Body of pancreas (tissue), 4 donors: ENCODE data around the gene CYP4F8. TPM values are rescaled to one million over a fixed set of nuclear protein-coding genes. Genes with fewer than 3 reads are reported as not detected.
A peak's percentile ranks its signal among the peaks of the same experiment; 100 is the strongest.

Experiments used
- ATAC-seq: fragments of 150-250 bp; one replicate; pipeline ENCODE4 v1.9.1; 2016
- DNase-seq, 4 donors: peaks; one replicate each; pipeline ENCODE4 v3.0.0-alpha.2; 2019
- H3K27ac ChIP-seq, 4 donors: fragments of 200-600 bp; sonication (generic); 1 replicate in 3 of 4; 2 replicates in 1 of 4; pipeline versions ENCODE4 v1.5.1 to v1.6.1; 2016 to 2019; ENCODE audit warnings: mild to moderate bottlenecking in 1 of 4, mixed read lengths in 1 of 4, moderate library complexity in 1 of 4
- H3K27me3 ChIP-seq, 2 donors: fragments of 200-600 bp; sonication (generic); one replicate each; pipeline ENCODE4 v1.6.0; 2016; ENCODE audit warnings: mild to moderate bottlenecking in 1 of 2
- H3K36me3 ChIP-seq, 2 donors: fragments of 200-600 bp; sonication (generic); replicated peaks in 1 of 2; 2 replicates each; pipeline ENCODE4 v1.5.1; 2016; ENCODE audit warnings: low read depth in 2 of 2; ENCODE audit not compliant: insufficient read depth in 1 of 2
- H3K4me1 ChIP-seq: fragments of 200-600 bp; sonication (generic); one replicate; pipeline ENCODE4 v1.6.0; 2016
- H3K4me3 ChIP-seq, 2 donors: fragments of 200-600 bp; sonication (generic); 1 replicate in 1 of 2; 2 replicates in 1 of 2; pipeline ENCODE4 v1.5.1; 2016 to 2019
- H3K9me3 ChIP-seq, 3 donors: fragments of 200-600 bp; sonication (generic); 1 replicate in 2 of 3; 2 replicates in 1 of 3; pipeline ENCODE4 v1.5.1; 2016
- CTCF ChIP-seq, 7 experiments: fragments of 450-650 bp in 4 of 7; fragments of 200-600 bp in 3 of 7; sonication (generic) in 3 of 7; IDR thresholded peaks; one replicate each; pipeline ENCODE4 v1.5.1; 2016 to 2019; ENCODE audit warnings: antibody characterized with exemption in 7 of 7
- POLR2A ChIP-seq, 3 donors: fragments of 450-650 bp; IDR thresholded peaks; one replicate each; pipeline ENCODE4 v1.6.1; 2016; ENCODE audit warnings: antibody characterized with exemption in 3 of 3, mild to moderate bottlenecking in 2 of 3
- WGBS, 2 donors: methylation state at CpG; one replicate each; pipeline ENCODE4 v1.1.5; 2017; 5-methylcytosine and 5-hydroxymethylcytosine counted together
- intact Hi-C: fragments of 100-400 bp; cut with DNase I; formaldehyde crosslinking; loops from one replicate; pipeline ENCODE4 v1.15.1; 2023
- total RNA-seq, 2 donors: library from RNA; depleted of rRNA; stranded (reverse); fragments of >200 nt; gene quantifications; one replicate each; pipeline ENCODE4 v1.1.0, GENCODE V29; 2016

Gene CYP4F8
- total RNA-seq, 2 donors from 2014 or later: 0.26 TPM; not detected in 1

DNA sequence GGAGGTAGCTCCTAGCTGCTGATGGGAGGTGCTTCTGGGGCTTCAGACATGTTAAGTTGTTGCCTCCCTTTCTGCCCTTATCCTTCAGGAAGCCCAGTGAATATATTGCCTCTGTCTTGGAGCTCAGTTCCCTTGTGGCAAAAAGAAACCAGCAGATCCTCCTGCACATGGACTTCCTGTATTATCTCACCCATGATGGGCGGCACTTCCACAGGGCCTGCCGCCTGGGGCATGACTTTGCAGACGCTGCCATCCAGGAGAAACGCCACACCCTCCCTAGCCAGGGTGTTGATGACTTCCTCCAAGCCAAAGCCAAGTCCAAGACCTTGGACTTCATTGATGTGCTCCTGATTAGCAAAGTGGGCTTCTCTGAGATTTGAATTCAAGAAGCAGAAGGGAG lies 51.9 kb downstream of the CYP4F8 start:
- Histone ChIP-seq H3K36me3 (no peaks in the 10 kb centered on the region), H3K9me3 (no peaks in the 10 kb centered on the region), H3K27ac (no peak overlapping the region), H3K4me3 (no peak overlapping the region), H3K4me1 (no peaks in the 10 kb centered on the region), H3K27me3 (no peaks in the 10 kb centered on the region)
- DNase-seq (no peak), ATAC-seq (no peak)
- intact Hi-C loops: no loop called here
- TF ChIP-seq CTCF (IDR thresholded peaks at IDR 0.05) (no peak), POLR2A (IDR thresholded peaks at IDR 0.05) (no peak)
- 23 to 36% methylated on average over 3 to 4 of the region's 4 CpGs for whole genome bisulfite sequencing, 2 donors

- WGBS, 2 donors: 52 to 65% methylated on average over 3 of the region's 3 CpGs
Observed at GRCh38 chr19:15669440-15669839, 54.4 kb downstream of the CYP4F8 start.

DNA sequence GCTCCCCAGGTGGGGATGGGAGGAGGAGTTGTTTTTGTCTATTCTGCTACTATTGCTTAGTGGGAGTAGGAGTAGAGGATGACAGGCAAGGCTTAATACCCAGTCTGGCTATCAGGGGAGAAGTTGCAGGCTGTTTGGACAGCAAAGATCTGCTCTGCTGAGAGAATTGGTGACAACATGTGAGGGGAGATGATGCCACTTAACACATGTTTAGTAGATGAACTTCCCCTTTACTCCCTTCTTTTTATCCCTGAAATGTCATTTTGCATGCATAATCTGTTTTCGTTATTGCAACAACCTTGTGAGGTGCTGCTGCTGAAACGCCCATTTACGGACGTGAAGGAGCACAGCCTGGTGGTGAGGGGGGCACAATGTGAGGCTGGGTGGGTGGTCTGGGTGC lies 54.9 kb downstream of the CYP4F8 start:
- Histone ChIP-seq H3K27me3 (no peaks in the 10 kb centered on the region), H3K4me1 (peaks cover 5% of the 10 kb centered on the region), H3K27ac (no peak overlapping the region), H3K4me3 (no peak overlapping the region), H3K9me3 (no peaks in the 10 kb centered on the region), H3K36me3 (no peaks in the 10 kb centered on the region)
- 34 to 58% methylated on average over 4 of the region's 4 CpGs for WGBS, 2 donors
- intact Hi-C loops: no loop called here
- DNase-seq (no peak), ATAC-seq (no peak)
- TF ChIP-seq POLR2A (IDR thresholded peaks at IDR 0.05) (no peak), CTCF (IDR thresholded peaks at IDR 0.05) (no peak)

More at GRCh38 chr19:15669440-15669839, 54.4 kb downstream of the CYP4F8 start:
- intact Hi-C loops: no loop called here
- Histone ChIP-seq H3K9me3 (no peaks in the 10 kb centered on the region), H3K27ac (no peak overlapping the region), H3K4me3 (no peak overlapping the region), H3K4me1 (peaks cover 5% of the 10 kb centered on the region), H3K27me3 (no peaks in the 10 kb centered on the region), H3K36me3 (no peaks in the 10 kb centered on the region)
- ATAC-seq: no peak
- TF ChIP-seq CTCF (IDR thresholded peaks at IDR 0.05): no peak
- TF ChIP-seq POLR2A (IDR thresholded peaks at IDR 0.05): no peak
- DNase-seq: no peak

- Histone ChIP-seq H3K27me3 (no peaks in the 10 kb centered on the region), H3K9me3 (no peaks in the 10 kb centered on the region), H3K4me3 (no peak overlapping the region), H3K27ac (no peak overlapping the region), H3K36me3 (no peaks in the 10 kb centered on the region), H3K4me1 (peaks cover 5% of the 10 kb centered on the region)
- 46 to 56% methylated on average over 5 of the region's 5 CpGs for WGBS, 2 donors
- TF ChIP-seq POLR2A (IDR thresholded peaks at IDR 0.05) (no peak), CTCF (IDR thresholded peaks at IDR 0.05) (no peak)
- ATAC-seq (no peak), DNase-seq (no peak)
- intact Hi-C loops: no loop called here
Observed at GRCh38 chr19:15671237-15671821, 56.3 kb downstream of the CYP4F8 start.

DNA sequence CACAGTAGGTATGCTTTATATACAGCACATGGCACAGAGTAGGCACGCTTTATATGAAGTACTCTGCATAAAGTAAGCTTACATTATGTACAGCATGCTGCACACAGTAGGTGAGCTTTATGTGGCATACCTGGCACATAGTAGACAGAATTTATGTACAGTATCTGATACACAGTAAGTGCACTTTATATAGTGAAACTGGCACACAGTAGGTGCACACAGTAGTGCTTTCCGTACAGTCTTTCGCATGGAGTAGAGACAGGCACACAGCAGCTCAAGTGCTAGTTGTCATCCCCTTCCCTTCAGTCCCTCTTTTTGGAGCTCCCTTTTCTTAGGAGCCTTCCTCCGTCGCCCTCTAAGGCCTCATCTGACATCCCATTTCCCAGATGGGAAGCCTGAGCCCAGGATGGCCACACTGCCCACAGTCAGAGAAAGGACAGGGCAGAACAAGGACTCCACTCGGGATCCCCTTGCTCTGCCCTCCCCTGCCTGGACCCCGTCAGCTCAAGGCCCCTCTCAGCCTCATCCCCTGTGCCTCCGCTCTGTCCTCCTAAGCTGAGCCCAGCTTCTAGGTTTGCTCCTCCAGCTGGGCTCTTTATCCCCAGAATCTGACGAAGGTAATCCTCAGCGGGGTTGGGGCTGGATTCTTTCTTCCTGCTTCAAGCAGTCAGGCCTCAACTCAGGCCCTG lies 57.0 kb downstream of the CYP4F8 start:
- TF ChIP-seq POLR2A (IDR thresholded peaks at IDR 0.05) (no peak), CTCF (IDR thresholded peaks at IDR 0.05) (no peak)
- Histone ChIP-seq H3K27me3 (no peaks in the 10 kb centered on the region), H3K36me3 (no peaks in the 10 kb centered on the region), H3K4me1 (peaks cover 5% of the 10 kb centered on the region), H3K4me3 (no peak overlapping the region), H3K27ac (peak overlapping the region in 1 of 4 donors; percentile 17), H3K9me3 (no peaks in the 10 kb centered on the region)
- no peak for DNase-seq
- no peak for ATAC-seq
- intact Hi-C loops: no loop called here
- WGBS, 2 donors: 48 to 55% methylated on average over 10 of the region's 10 CpGs
